Esophagus squamous epithelium (tissue), 4 donors: Measurements from ENCODE around the gene COL18A1.

ENCODE experiments used
- CTCF ChIP-seq, 6 experiments: fragments of 450-650 bp in 4 of 6; fragments of 200-600 bp in 2 of 6; sonication (generic) in 2 of 6; IDR thresholded peaks; one replicate each; pipeline ENCODE4 v1.5.1; 2016 to 2019; ENCODE audit warnings: antibody characterized with exemption in 6 of 6, mild to moderate bottlenecking in 4 of 6, moderate library complexity in 4 of 6
- POLR2A ChIP-seq, 4 donors: fragments of 450-650 bp; IDR thresholded peaks; one replicate each; pipeline ENCODE4 v1.6.1; 2017; ENCODE audit warnings: antibody characterized with exemption in 4 of 4, mild to moderate bottlenecking in 4 of 4, moderate library complexity in 3 of 4

GRCh38 chr21:45499201-45499750, 94.3 kb downstream of the COL18A1 start:
- TF ChIP-seq POLR2A (IDR thresholded peaks at IDR 0.05) (no peak), CTCF (IDR thresholded peaks at IDR 0.05) (no peak)
